Hepatocyte (in vitro differentiated cells): ENCODE measurements around the gene MLLT6. TPM values are rescaled to one million over a fixed set of nuclear protein-coding genes. Genes with fewer than 3 reads are reported as not detected.

Experiments used
- DNase-seq: peaks from one replicate; pipeline ENCODE4 v3.0.0-alpha.2; 2016; ENCODE audit warnings: low spot score
- H2AFZ ChIP-seq: fragments of 200-600 bp; sonication (generic); 2 replicates; pipeline ENCODE4 v1.6.0; 2016; ENCODE audit warnings: antibody characterized with exemption, mild to moderate bottlenecking
- H3K27ac ChIP-seq: fragments of 200-600 bp; sonication (generic); 2 replicates; pipeline ENCODE4 v1.5.1; 2016; ENCODE audit warnings: mild to moderate bottlenecking
- H3K27me3 ChIP-seq: fragments of 200-600 bp; sonication (generic); 2 replicates; pipeline ENCODE4 v1.6.1; 2016
- H3K36me3 ChIP-seq: fragments of 200-600 bp; sonication (generic); replicated peaks from 2 replicates; pipeline ENCODE4 v1.5.1; 2016; ENCODE audit warnings: low read depth; ENCODE audit not compliant: insufficient read depth
- H3K4me1 ChIP-seq: fragments of 200-600 bp; sonication (generic); 2 replicates; pipeline ENCODE4 v1.5.1; 2016; ENCODE audit warnings: mild to moderate bottlenecking, moderate library complexity; ENCODE audit not compliant: insufficient read depth
- H3K4me2 ChIP-seq: fragments of 200-600 bp; sonication (generic); 2 replicates; pipeline ENCODE4 v1.6.0; 2016
- H3K4me3 ChIP-seq: fragments of 200-600 bp; sonication (generic); 2 replicates; pipeline ENCODE4 v1.5.1; 2016; ENCODE audit warnings: mild to moderate bottlenecking
- H3K79me2 ChIP-seq: fragments of 200-600 bp; sonication (generic); 2 replicates; pipeline ENCODE4 v1.6.0; 2017; ENCODE audit warnings: mild to moderate bottlenecking
- H3K9me2 ChIP-seq: fragments of 200-600 bp; sonication (generic); replicated peaks from 2 replicates; pipeline ENCODE4 v1.6.0; 2017; ENCODE audit warnings: mild to moderate bottlenecking; ENCODE audit not compliant: insufficient read depth
- H3K9me3 ChIP-seq: fragments of 200-600 bp; sonication (generic); 2 replicates; pipeline ENCODE4 v1.5.1; 2016; ENCODE audit warnings: low read depth, mild to moderate bottlenecking
- H4K20me1 ChIP-seq: fragments of 200-600 bp; sonication (generic); 2 replicates; pipeline ENCODE4 v1.6.0; 2016; ENCODE audit warnings: mild to moderate bottlenecking; ENCODE audit not compliant: insufficient read depth, poor library complexity, severe bottlenecking
- CTCF ChIP-seq: fragments of 200-600 bp; sonication (generic); IDR thresholded peaks from 2 replicates; pipeline ENCODE4 v1.5.1; 2016; ENCODE audit warnings: antibody characterized with exemption, mild to moderate bottlenecking; ENCODE audit not compliant: poor library complexity
- EZH2 ChIP-seq: fragments of 200-600 bp; sonication (generic); IDR thresholded peaks from 2 replicates; pipeline ENCODE4 v1.6.1; 2016; ENCODE audit warnings: antibody characterized with exemption, mild to moderate bottlenecking, borderline replicate concordance
- EZH2phosphoT487 ChIP-seq: fragments of 200-600 bp; sonication (generic); IDR thresholded peaks from one replicate; pipeline ENCODE4 v1.6.1; 2018; ENCODE audit warnings: antibody characterized with exemption, mild to moderate bottlenecking, low read depth, moderate library complexity; ENCODE audit not compliant: unreplicated experiment, severe bottlenecking
- WGBS: methylation state at CpG from one replicate; pipeline ENCODE4 v1.1.6; 2016; ENCODE audit warnings: low lambda C conversion rate; ENCODE audit errors: missing lambda C conversion rate; 5-methylcytosine and 5-hydroxymethylcytosine counted together
- polyA plus RNA-seq: library from polyadenylated mRNA; unstranded; fragments of >200 nt; fragmentation: Nextera tagmentation; extraction: Ambion mirVana; gene quantifications from 2 replicates; pipeline ENCODE4 v1.2.1, GENCODE V29; 2016
- total RNA-seq: library from RNA; depleted of rRNA; stranded (reverse); fragments of >200 nt; gene quantifications from 2 replicates; pipeline ENCODE4 v1.2.3, GENCODE V29; 2014

Gene MLLT6
- total and polyA plus RNA-seq, 2 experiments from 2014 or later, result 10.6 to 27.5 TPM

- peak; percentile 89 for DNase-seq
- TF ChIP-seq EZH2phosphoT487 (no peak), EZH2 (no peak), CTCF (no peak)
- H3K27me3 ChIP-seq, result peaks cover 56% of the 10 kb centered on the region
- 9% methylated on average over 35 of the region's 80 CpGs for WGBS
- H2AFZ ChIP-seq, result peak within 1 kb of the TSS; percentile 82
- H3K9me2 ChIP-seq, result no peaks in the 10 kb centered on the region
- H4K20me1 ChIP-seq, result no peaks in the 10 kb centered on the region
- no peaks in the 10 kb centered on the region for H3K9me3 ChIP-seq
- H3K4me3 ChIP-seq, result peak within 1 kb of the TSS; percentile 73
- H3K79me2 ChIP-seq, result no peaks in the 10 kb centered on the region
- H3K4me1 ChIP-seq, result peaks cover 10% of the 10 kb centered on the region
- H3K27ac ChIP-seq, result no peak within 1 kb of the TSS
- no peaks in the 10 kb centered on the region for H3K36me3 ChIP-seq
- peak within 1 kb of the TSS; percentile 99 for H3K4me2 ChIP-seq
Measured at GRCh38 chr17:38674749-38675615, 30.1 kb upstream of the MLLT6 start, which contains the start of gene EPOP. EPOP (minus strand) TSS chr17:38674957; CDS start chr17:38674495, 462 bp downstream.

- H3K9me2 ChIP-seq, result no peaks in the 10 kb centered on the region
Measured at GRCh38 chr17:38676706-38677504, 28.2 kb upstream of the MLLT6 start.

GRCh38 chr17:38677819-38678218 is 27.3 kb upstream of the MLLT6 start:
- H3K27me3 ChIP-seq, result peaks cover 29% of the 10 kb centered on the region
- peaks cover 10% of the 10 kb centered on the region for H3K4me1 ChIP-seq
- H3K27ac ChIP-seq, result no peak overlapping the region
- no peaks in the 10 kb centered on the region for H3K36me3 ChIP-seq
- H3K4me3 ChIP-seq, result no peak overlapping the region
- no peaks in the 10 kb centered on the region for H3K79me2 ChIP-seq
- no peaks in the 10 kb centered on the region for H3K9me3 ChIP-seq
- no peaks in the 10 kb centered on the region for H3K9me2 ChIP-seq
- H3K4me2 ChIP-seq, result no peak overlapping the region
- WGBS, result 91% methylated on average over 6 of the region's 6 CpGs
- TF ChIP-seq EZH2phosphoT487 (no peak), CTCF (no peak), EZH2 (no peak)
- H2AFZ ChIP-seq, result no peak overlapping the region
- no peaks in the 10 kb centered on the region for H4K20me1 ChIP-seq
- DNase-seq, result no peak

More at GRCh38 chr17:38676706-38677504, 28.2 kb upstream of the MLLT6 start:
- Histone ChIP-seq H3K36me3 (no peaks in the 10 kb centered on the region), H4K20me1 (no peaks in the 10 kb centered on the region), H3K4me1 (peaks cover 10% of the 10 kb centered on the region), H3K9me3 (no peaks in the 10 kb centered on the region), H3K79me2 (no peaks in the 10 kb centered on the region), H3K27me3 (peaks cover 38% of the 10 kb centered on the region), H3K4me2 (no peak overlapping the region), H3K4me3 (no peak overlapping the region), H2AFZ (no peak overlapping the region), H3K27ac (no peak overlapping the region)
- peak; percentile 89 for DNase-seq
- WGBS, result 13% methylated on average over 9 of the region's 9 CpGs
- peak; percentile 88 for TF ChIP-seq CTCF
- no peak for TF ChIP-seq EZH2
